DOHH2 (cell line): ENCODE data around the gene RNF103.
"Not testable (repeated sequence)": the region's sequence is repeated elsewhere in the genome, so short reads cannot be mapped to it uniquely, and the experiment has no call there.

Experiments
- H3F3A ChIP-seq: fragments of 200-600 bp; sonication (generic), shearing (Covaris generic); 2 replicates; pipeline ENCODE4 v1.6.0; 2016; ENCODE audit warnings: antibody characterized with exemption, mild to moderate bottlenecking; ENCODE audit not compliant: control insufficient read depth, insufficient read depth
- H3K27ac ChIP-seq: fragments of 200-600 bp; sonication (generic); 2 replicates; pipeline ENCODE4 v1.5.1; 2014; ENCODE audit warnings: low read depth, mild to moderate bottlenecking, low read length, moderate library complexity
- H3K27me3 ChIP-seq: fragments of 200-600 bp; sonication (generic); 2 replicates; pipeline ENCODE4 v1.6.1; 2014; ENCODE audit warnings: mild to moderate bottlenecking, low read length, mixed read lengths; ENCODE audit not compliant: control insufficient read depth
- H3K36me3 ChIP-seq: fragments of 200-600 bp; sonication (generic); 2 replicates; pipeline ENCODE4 v1.6.1; 2014; ENCODE audit warnings: mild to moderate bottlenecking, low read length, moderate library complexity, mixed read lengths; ENCODE audit not compliant: control insufficient read depth
- H3K4me1 ChIP-seq: fragments of 200-600 bp; sonication (generic); 2 replicates; pipeline ENCODE4 v1.6.1; 2014; ENCODE audit warnings: mild to moderate bottlenecking, low read length, mixed read lengths; ENCODE audit not compliant: control insufficient read depth
- H3K4me2 ChIP-seq: fragments of 200-600 bp; sonication (generic); 2 replicates; pipeline ENCODE4 v1.6.0; 2014; ENCODE audit warnings: mild to moderate bottlenecking, low read length, moderate library complexity
- H3K4me3 ChIP-seq: fragments of 200-600 bp; sonication (generic); 2 replicates; pipeline ENCODE4 v1.5.1; 2014; ENCODE audit warnings: mild to moderate bottlenecking, low read length, mixed read lengths
- H3K79me2 ChIP-seq: fragments of 200-600 bp; sonication (generic); 2 replicates; pipeline ENCODE4 v1.6.1; 2014; ENCODE audit warnings: mild to moderate bottlenecking, low read length, mixed read lengths; ENCODE audit not compliant: control insufficient read depth
- H3K9me2 ChIP-seq: fragments of 200-600 bp; sonication (generic); replicated peaks from 2 replicates; pipeline ENCODE4 v1.6.1; 2014; ENCODE audit warnings: mild to moderate bottlenecking, low read length, mixed read lengths; ENCODE audit not compliant: control insufficient read depth
- H3K9me3 ChIP-seq: fragments of 200-600 bp; sonication (generic); 2 replicates; pipeline ENCODE4 v1.6.1; 2014; ENCODE audit warnings: antibody characterized with exemption, low read length, mixed read lengths; ENCODE audit not compliant: control insufficient read depth, insufficient read depth
- H4K20me1 ChIP-seq: fragments of 200-600 bp; sonication (generic); 2 replicates; pipeline ENCODE4 v1.6.0; 2014; ENCODE audit warnings: low read depth, mild to moderate bottlenecking, antibody characterized with exemption, low read length, moderate library complexity; ENCODE audit not compliant: control insufficient read depth, insufficient read depth
- CTCF ChIP-seq: fragments of 200-600 bp; sonication (generic); IDR thresholded peaks from one replicate; pipeline ENCODE4 v1.5.1; 2014; ENCODE audit warnings: antibody characterized with exemption, mild to moderate bottlenecking, low read depth, low read length; ENCODE audit not compliant: poor library complexity, severe bottlenecking
- EZH2phosphoT487 ChIP-seq: fragments of 200-600 bp; sonication (generic); IDR thresholded peaks from 2 replicates; pipeline ENCODE4 v1.6.1; 2017; ENCODE audit warnings: borderline replicate concordance, mild to moderate bottlenecking, antibody characterized with exemption, low read length, moderate library complexity, mixed read lengths

Gene RNF103

GRCh38 chr2:86671337-86671981 lies 47.8 kb upstream of the RNF103 start:
- Histone ChIP-seq H3F3A (no peaks in the 10 kb centered on the region), H3K27ac (no peak overlapping the region), H4K20me1 (no peaks in the 10 kb centered on the region), H3K9me2 (no peaks in the 10 kb centered on the region), H3K4me2 (no peak overlapping the region), H3K4me3 (no peak overlapping the region), H3K27me3 (no peaks in the 10 kb centered on the region), H3K4me1 (no peaks in the 10 kb centered on the region), H3K9me3 (no peaks in the 10 kb centered on the region), H3K36me3 (no peaks in the 10 kb centered on the region), H3K79me2 (no peaks in the 10 kb centered on the region)
- TF ChIP-seq EZH2phosphoT487 (no peak), CTCF (no peak)

GRCh38 chr2:86669323-86669722 lies 45.7 kb upstream of the RNF103 start:
- H3K27ac ChIP-seq, H3K4me2 ChIP-seq, H3K27me3 ChIP-seq, H3F3A ChIP-seq, H3K9me3 ChIP-seq, H3K9me2 ChIP-seq, H4K20me1 ChIP-seq, H3K4me1 ChIP-seq, H3K36me3 ChIP-seq, H3K4me3 ChIP-seq, H3K79me2 ChIP-seq: not testable (repeated sequence)

GRCh38 chr2:86661333-86661732 lies 37.7 kb upstream of the RNF103 start:
- TF ChIP-seq EZH2phosphoT487 (no peak), CTCF (no peak)
- no peaks in the 10 kb centered on the region for H3K36me3 ChIP-seq

GRCh38 chr2:86650188-86650587 lies 26.5 kb upstream of the RNF103 start:
- H3K36me3 ChIP-seq: no peaks in the 10 kb centered on the region
- no peaks in the 10 kb centered on the region for H3K27me3 ChIP-seq
- H3K4me3 ChIP-seq: no peak overlapping the region
- no peaks in the 10 kb centered on the region for H4K20me1 ChIP-seq
- no peaks in the 10 kb centered on the region for H3K79me2 ChIP-seq
- no peaks in the 10 kb centered on the region for H3K9me2 ChIP-seq
- no peak for TF ChIP-seq EZH2phosphoT487
- no peak for TF ChIP-seq CTCF
- H3K4me1 ChIP-seq: no peaks in the 10 kb centered on the region
- no peak overlapping the region for H3K27ac ChIP-seq
- no peaks in the 10 kb centered on the region for H3K9me3 ChIP-seq
- no peak overlapping the region for H3K4me2 ChIP-seq
- H3F3A ChIP-seq: no peaks in the 10 kb centered on the region

More at GRCh38 chr2:86661333-86661732, 37.7 kb upstream of the RNF103 start:
- no peaks in the 10 kb centered on the region for H3K4me1 ChIP-seq
- no peak overlapping the region for H3K4me3 ChIP-seq
- no peaks in the 10 kb centered on the region for H3K79me2 ChIP-seq
- no peaks in the 10 kb centered on the region for H3K27me3 ChIP-seq
- H3K4me2 ChIP-seq: no peak overlapping the region
- peaks cover 23% of the 10 kb centered on the region for H3K9me3 ChIP-seq
- H3F3A ChIP-seq: no peaks in the 10 kb centered on the region
- H3K27ac ChIP-seq: no peak overlapping the region
- no peaks in the 10 kb centered on the region for H4K20me1 ChIP-seq
- no peaks in the 10 kb centered on the region for H3K9me2 ChIP-seq
